ENCODE data around the gene ITGBL1. TPM values are rescaled to one million over a fixed set of nuclear protein-coding genes. Genes with fewer than 3 reads are reported as not detected.

ITGBL1 gene
- polyA plus RNA-seq, 3 donors: 0.36 to 1.3 (median 0.64) TPM

DNA sequence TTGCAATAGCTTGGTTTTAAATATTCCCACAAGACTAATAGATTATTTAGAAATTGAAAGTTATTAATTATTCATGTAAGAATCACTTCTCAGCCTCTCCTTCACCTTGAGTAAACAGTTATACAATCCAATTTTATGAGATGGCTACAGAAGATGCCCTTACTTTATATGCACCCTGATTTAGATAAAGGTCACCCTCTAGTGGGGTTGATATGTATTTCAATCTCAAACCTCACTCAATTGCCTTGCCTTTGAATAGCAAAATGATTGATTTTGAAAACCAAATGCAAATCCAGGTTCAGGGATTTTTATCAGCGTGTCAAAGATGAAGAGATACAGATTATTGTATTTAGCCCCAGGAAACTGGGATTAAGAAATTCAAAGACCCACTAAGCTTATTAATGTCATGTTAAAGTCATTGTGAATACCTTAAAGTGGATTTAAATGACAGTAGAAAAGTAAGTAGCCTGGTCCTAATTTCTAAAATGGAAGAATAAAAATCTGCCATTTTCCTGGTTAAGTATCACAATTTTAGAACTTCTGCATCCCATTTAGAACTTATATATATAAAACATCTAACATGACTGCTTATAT, 305.1 kb downstream of the ITGBL1 start:
- peak in 3 of 11 donors; percentile 4 to 12 (median 9) for DNase-seq (ENCODE audit: extremely low read depth in 1 of 11, low read depth in 9 of 11, low spot score in 4 of 11)

DNA sequence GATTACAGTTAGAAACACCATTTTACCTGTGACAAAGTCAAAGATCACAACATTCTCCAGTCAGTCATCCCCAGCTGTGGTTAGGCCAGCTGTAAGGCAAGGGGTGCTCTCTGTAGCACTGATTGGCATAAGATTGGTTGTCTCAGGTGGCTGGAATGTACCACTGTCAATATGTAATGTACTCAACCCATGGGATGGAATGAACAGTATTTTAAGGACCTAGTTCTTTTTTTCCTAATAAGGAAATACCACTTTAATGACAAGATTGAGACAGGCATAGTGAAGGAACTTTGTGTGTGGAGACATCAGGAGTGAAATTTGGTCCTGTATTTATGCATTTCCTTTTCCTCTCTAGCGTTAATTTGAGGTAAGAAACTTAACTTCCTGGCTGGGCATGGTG, 310.7 kb downstream of the ITGBL1 start:
- no peak for DNase-seq (ENCODE audit: extremely low read depth in 1 of 11, low read depth in 9 of 11, low spot score in 4 of 11)

Other genes starting within 250 kb of the ITGBL1 start
- gene NALCN, start 36.2 kb upstream of the ITGBL1 start, polyA plus RNA-seq (ENCODE audit: insufficient read length in 3 of 3): 1 to 10 TPM in 2 of 3 donors, under 1 TPM in 1; 0.92 to 1.5 (median 1.2) TPM

All from renal cortex interstitium (tissue), 11 donors.